ENCODE measurements around the gene SLC39A10.
"Not testable (repeated sequence)": the region's sequence is repeated elsewhere in the genome, so short reads cannot be mapped to it uniquely, and the experiment has no call there.

SLC39A10 gene

GRCh38 chr2:195657634-195658540 lies 861 bp downstream of the SLC39A10 start:
- peak overlapping the region; percentile 85 for H3K4me3 ChIP-seq (ENCODE audit: low read length)
- TF ChIP-seq ZNF274 (IDR thresholded peaks at IDR 0.05; ENCODE audit: low read depth, low read length), result no peak

DNA sequence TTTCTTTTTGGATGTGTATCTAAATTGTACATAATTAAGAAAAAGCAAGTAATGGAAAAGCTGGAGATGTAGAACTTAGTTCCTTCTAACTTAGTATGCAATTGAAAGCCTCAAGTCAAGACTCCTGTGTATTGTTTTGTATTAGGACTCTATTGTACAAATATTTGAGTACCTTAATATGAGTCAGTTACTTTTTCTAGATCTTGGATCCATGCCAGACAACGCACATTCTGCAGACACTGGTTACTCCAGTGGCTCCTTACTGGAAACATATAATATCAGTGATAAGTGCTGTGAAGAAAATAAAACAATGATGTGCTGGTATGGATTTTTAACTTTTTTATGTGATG lies 1.5 kb downstream of the SLC39A10 start:
- no peak for TF ChIP-seq ZNF274 (IDR thresholded peaks at IDR 0.05; ENCODE audit: low read depth, low read length)
- peak overlapping the region; percentile 85; the same call in 1 of the 2 replicates for H3K4me3 ChIP-seq (ENCODE audit: low read length)

DNA sequence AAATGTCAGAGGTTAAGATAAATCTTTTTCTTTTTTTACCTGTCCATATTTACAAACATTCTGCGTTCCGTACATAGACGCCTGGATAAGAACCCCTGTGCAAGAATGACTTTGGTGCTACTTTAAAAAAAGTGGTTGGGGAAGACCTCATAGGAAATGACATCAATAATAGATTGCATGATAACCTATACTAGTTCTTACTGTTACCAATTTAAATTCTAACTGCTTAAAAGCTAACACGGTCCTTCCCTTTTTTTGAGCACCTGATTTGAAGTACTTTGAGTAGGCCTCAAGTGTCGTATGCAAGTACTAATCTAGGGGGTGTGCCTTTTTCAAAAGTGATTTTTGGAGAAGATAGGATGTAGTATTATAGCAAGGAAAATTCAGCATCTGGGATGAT lies 2.1 kb downstream of the SLC39A10 start:
- peak overlapping the region; percentile 85; the same call in 1 of the 2 replicates for H3K4me3 ChIP-seq (ENCODE audit: low read length)
- TF ChIP-seq ZNF274 (IDR thresholded peaks at IDR 0.05; ENCODE audit: low read depth, low read length), result no peak

GRCh38 chr2:195659982-195660890 lies 3.2 kb downstream of the SLC39A10 start:
- peak overlapping the region; percentile 85; the same call in 1 of the 2 replicates for H3K4me3 ChIP-seq (ENCODE audit: low read length)
- no peak for TF ChIP-seq ZNF274 (IDR thresholded peaks at IDR 0.05; ENCODE audit: low read depth, low read length)

- no peak for TF ChIP-seq ZNF274 (IDR thresholded peaks at IDR 0.05; ENCODE audit: low read depth, low read length)
- no peak overlapping the region for H3K4me3 ChIP-seq (ENCODE audit: low read length)
Measured at GRCh38 chr2:195662138-195662537, 5.1 kb downstream of the SLC39A10 start.

- no peak overlapping the region for H3K4me3 ChIP-seq (ENCODE audit: low read length)
- no peak for TF ChIP-seq ZNF274 (IDR thresholded peaks at IDR 0.05; ENCODE audit: low read depth, low read length)
Measured at GRCh38 chr2:195663007-195663406, 6.0 kb downstream of the SLC39A10 start.

DNA sequence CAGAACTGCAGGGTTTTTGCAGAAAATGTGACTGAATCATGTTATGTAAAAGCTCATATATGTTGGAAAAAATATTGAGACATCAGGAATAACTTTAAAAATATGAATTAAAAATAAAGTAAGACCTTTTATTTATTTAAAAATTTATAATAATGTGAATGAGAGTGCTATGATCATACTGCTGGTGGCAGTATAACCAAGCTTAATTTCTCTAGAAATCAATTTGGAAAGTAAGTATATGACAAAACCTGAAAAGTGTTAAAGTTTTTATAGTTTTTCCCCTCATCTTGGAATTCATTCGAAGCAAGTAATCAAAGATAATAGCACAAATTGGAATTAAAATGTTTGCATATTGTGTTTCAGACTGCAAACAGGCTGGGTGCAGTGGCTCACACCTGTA lies 7.5 kb downstream of the SLC39A10 start:
- TF ChIP-seq ZNF274 (IDR thresholded peaks at IDR 0.05; ENCODE audit: low read depth, low read length), result no peak
- H3K4me3 ChIP-seq (ENCODE audit: low read length), result no peak overlapping the region

DNA sequence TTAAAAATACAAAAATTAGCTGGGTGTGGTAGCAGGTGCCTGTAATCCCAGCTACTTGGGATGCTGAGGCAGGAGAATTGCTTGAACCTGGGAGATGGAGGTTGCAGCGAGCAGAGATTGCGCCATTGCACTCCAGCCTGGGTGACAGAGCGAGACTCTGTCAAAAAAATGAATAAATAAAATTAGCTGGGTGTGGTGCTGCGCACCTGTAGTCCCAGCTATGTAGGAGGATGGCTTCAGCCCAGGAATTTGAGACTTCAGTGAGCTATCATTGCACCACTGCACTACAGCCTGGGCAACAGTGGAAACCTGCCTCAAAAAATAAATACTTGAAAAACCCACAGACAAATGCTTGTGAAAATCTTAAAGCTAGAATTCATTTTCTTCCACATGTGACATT lies 8.1 kb downstream of the SLC39A10 start:
- H3K4me3 ChIP-seq (ENCODE audit: low read length), result not testable (repeated sequence)

- no peak for TF ChIP-seq ZNF274 (IDR thresholded peaks at IDR 0.05; ENCODE audit: low read depth, low read length)
- H3K4me3 ChIP-seq (ENCODE audit: low read length), result no peak overlapping the region
Measured at GRCh38 chr2:195666113-195666712, 9.2 kb downstream of the SLC39A10 start.

- no peak overlapping the region for H3K4me3 ChIP-seq (ENCODE audit: low read length)
- no peak for TF ChIP-seq ZNF274 (IDR thresholded peaks at IDR 0.05; ENCODE audit: low read depth, low read length)
Measured at GRCh38 chr2:195667974-195668373, 10.9 kb downstream of the SLC39A10 start.

DNA sequence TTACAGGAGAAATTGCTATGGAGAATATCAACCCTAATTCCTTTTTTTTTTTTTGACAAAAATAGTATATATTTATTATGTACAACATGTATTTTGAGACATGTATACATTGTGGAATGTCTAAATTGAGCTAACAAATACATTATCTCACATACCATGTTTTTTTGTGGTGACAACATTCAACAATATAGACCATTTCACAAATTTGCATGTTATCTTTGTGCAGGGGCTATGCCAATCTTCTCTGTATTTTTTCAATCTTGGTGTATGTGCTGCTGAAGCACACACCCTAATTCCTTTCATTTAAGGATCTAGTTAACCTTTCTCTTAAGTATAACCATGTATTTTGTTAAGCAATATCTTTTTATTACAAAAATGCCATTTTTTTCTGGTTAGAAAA lies 13.2 kb downstream of the SLC39A10 start:
- TF ChIP-seq ZNF274 (IDR thresholded peaks at IDR 0.05; ENCODE audit: low read depth, low read length), result no peak
- no peak overlapping the region for H3K4me3 ChIP-seq (ENCODE audit: low read length)

- no peak for TF ChIP-seq ZNF274 (IDR thresholded peaks at IDR 0.05; ENCODE audit: low read depth, low read length)
- no peak overlapping the region for H3K4me3 ChIP-seq (ENCODE audit: low read length)
Measured at GRCh38 chr2:195671563-195671962, 14.5 kb downstream of the SLC39A10 start.

GRCh38 chr2:195672674-195673073 lies 15.6 kb downstream of the SLC39A10 start:
- TF ChIP-seq ZNF274 (IDR thresholded peaks at IDR 0.05; ENCODE audit: low read depth, low read length), result no peak
- no peak overlapping the region for H3K4me3 ChIP-seq (ENCODE audit: low read length)

- TF ChIP-seq ZNF274 (IDR thresholded peaks at IDR 0.05; ENCODE audit: low read depth, low read length), result no peak
- H3K4me3 ChIP-seq (ENCODE audit: low read length), result no peak overlapping the region
Measured at GRCh38 chr2:195674491-195675221, 17.6 kb downstream of the SLC39A10 start.

All from GM08714 (cell line).